Fibroblast of skin of scalp (primary cell): Measurements from ENCODE around the gene PCDHA12.
"Not testable (repeated sequence)": the region's sequence is repeated elsewhere in the genome, so short reads cannot be mapped to it uniquely, and the experiment has no call there.

ENCODE experiments used
- DNase-seq: peaks from one replicate; pipeline ENCODE4 v3.0.0-alpha.2; 2013

PCDHA12 gene

DNA sequence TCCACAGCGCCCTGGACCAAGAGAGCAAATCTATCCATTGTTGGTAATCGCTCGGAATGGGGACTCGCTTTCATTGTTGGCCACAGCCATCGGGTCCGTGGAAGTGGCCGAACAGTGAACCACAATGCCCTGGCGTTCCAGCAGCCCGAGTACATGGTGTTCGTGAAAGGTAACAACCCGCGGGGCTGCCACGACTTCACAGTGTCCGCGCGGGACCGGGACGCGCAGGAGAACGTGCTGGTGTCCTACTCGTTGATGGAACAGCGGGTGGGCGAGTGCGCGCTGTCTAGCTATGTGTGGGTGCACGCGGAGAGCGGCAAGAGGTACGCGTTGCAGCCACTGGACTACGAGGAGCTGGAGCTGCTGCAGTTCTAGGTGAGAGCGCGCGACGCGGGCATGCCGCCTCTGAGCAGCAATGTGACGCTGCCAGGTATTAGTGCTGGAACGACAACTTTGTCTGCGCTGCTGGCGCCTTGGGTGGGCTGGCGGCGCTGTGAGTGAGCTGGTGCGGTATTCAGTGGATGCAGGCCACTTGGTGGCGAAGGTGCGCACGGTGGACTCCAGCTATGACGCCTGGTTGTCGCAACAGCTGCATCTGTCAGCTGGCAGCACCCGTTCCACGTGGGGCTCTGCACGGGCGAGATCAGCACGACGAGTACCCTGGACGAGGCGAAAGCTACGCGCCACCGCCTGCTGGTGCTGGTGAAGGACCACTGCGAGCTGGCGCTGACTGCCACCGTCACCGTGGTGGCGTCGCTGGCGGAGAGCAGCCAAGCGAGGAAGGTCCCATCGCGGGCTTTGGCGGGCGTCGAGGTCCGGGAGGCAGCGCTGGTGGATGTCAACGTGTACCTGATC lies 12.4 kb upstream of the PCDHA12 start:
- DNase-seq: no peak

DNA sequence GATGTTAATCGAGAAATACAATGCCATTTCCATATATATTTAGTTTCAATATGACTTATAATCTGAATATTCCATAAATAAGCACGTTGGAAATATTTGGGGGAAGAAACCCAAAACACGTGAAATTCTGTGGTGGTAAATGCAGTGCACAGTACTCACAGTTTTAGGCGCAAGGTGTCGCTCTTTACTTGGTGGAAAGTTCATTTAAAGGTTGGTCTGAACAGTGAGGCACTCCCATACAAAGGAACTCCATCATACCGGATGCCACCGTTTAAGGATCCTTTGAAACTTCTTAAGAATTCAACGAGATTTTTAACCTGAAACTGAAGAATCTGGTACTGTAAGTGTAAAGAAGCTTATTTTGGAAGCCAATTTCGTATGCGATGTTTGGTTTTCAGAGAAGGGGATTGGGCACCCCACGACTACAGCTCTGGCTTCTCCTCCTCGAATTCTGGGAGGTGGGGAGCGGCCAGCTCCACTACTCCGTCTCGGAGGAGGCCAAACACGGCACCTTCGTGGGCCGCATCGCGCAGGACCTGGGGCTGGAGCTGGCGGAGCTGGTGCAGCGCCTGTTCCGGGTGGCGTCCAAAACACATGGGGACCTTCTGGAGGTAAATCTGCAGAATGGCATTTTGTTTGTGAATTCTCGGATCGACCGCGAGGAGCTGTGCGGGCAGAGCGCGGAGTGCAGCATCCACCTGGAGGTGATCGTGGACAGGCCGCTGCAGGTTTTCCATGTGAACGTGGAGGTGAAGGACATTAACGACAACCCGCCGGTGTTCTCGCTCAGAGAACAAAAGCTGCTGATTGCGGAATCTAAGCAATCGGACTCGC lies 6.2 kb upstream of the PCDHA12 start, which contains the start of gene PCDHA11:
Gene PCDHA11 (plus strand): TSS at position 237 of the 834 bp plus-strand sequence. CDS start 147 bp downstream, at position 384.
- DNase-seq: peak; percentile 4

DNA sequence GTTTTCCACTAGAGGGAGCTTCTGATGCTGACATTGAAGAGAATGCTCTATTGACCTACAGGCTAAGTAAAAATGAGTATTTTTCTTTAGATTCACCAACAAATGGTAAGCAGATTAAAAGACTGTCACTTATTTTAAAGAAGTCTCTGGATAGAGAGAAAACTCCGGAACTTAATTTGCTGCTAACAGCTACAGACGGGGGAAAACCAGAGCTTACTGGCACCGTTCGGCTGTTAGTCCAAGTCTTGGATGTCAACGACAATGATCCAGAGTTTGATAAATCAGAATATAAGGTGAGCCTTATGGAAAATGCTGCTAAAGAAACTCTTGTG lies 5.6 kb upstream of the PCDHA12 start:
- no peak for DNase-seq

DNA sequence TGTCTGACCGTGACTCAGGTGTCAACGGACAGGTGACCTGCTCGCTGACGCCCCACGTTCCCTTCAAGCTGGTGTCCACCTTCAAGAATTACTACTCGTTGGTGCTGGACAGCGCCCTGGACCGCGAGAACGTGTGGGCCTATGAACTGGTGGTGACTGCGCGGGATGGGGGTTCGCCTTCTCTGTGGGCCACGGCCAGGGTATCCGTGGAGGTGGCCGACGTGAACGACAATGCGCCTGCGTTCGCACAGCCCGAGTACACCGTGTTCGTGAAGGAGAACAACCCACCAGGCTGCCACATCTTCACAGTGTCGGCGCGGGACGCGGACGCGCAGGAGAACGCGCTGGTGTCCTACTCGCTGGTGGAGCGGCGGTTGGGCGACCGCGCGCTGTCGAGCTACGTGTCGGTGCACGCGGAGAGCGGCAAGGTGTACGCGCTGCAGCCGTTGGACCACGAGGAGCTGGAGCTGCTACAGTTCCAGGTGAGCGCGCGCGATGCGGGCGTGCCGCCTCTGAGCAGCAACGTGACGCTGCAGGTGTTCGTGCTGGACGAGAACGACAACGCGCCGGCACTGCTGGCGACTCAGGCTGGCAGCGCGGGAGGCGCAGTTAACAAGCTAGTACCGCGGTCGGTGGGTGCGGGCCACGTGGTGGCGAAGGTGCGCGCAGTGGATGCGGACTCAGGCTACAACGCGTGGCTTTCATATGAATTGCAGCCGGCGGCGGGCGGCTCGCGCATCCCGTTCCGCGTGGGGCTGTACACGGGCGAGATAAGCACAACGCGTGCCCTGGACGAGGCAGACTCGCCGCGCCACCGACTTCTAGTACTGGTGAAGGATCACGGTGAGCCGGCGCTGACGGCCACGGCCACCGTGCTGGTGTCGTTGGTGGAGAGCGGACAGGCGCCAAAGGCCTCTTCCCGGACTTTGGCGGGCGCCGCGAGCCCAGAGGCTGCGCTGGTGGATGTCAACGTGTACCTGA lies 4.6 kb upstream of the PCDHA12 start:
- DNase-seq: no peak

DNA sequence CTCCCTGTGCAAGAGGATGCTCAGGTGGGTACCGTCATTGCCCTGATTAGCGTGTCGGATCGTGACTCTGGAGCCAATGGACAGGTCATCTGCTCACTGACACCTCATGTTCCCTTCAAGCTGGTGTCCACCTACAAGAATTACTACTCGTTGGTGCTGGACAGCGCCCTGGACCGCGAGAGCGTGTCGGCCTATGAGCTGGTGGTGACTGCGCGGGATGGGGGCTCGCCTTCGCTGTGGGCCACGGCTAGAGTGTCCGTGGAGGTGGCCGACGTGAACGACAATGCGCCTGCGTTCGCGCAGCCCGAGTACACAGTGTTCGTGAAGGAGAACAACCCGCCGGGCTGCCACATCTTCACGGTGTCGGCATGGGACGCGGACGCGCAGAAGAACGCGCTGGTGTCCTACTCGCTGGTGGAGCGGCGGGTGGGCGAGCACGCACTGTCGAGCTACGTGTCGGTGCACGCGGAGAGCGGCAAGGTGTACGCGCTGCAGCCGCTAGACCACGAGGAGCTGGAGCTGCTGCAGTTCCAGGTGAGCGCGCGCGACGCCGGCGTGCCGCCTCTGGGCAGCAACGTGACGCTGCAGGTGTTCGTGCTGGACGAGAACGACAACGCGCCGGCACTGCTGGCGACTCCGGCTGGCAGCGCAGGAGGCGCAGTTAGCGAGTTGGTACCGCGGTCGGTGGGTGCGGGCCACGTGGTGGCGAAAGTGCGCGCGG lies 1.6 kb downstream of the PCDHA12 start:
- not testable (repeated sequence) for DNase-seq

DNA sequence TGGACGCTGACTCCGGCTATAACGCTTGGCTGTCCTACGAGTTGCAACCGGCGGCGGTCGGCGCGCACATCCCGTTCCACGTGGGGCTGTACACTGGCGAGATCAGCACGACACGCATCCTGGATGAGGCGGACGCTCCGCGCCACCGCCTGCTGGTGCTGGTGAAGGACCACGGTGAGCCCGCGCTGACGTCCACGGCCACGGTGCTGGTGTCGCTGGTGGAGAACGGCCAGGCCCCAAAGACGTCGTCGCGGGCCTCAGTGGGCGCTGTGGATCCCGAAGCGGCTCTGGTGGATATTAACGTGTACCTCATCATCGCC lies 2.1 kb downstream of the PCDHA12 start:
- DNase-seq: no peak

DNA sequence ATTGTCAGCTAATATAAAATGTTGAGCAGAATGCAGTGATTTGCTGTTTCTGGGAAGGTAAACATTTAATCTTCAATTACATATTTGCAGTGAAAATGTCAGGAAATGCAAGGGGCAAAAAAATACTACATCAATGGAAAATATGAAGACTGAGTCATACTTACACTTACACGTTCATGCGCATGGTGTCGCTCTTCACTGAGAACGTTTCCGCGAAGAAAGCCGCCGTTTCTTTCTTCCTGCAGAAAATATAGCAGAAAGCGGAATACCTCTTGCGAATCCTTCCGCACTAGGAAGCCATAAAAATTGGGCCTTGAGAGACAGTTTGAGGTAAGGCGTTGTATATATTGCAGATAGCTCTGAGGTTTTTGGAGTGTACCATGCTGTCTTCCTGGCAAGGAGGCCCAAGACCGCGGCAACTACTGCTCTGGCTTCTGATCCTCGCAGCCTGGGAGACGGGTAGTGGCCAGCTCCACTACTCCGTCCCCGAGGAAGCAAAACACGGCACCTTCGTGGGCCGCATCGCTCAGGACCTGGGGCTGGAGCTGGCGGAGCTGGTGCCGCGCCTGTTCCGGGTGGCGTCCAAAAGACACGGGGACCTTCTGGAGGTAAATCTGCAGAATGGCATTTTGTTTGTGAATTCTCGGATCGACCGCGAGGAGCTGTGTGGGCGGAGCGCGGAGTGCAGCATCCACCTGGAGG lies 6.9 kb downstream of the PCDHA12 start, which contains the start of gene PCDHA13:
Gene PCDHA13 (plus strand): TSS at position 236 of the 702 bp plus-strand sequence. CDS start 145 bp downstream, at position 381.
- no peak for DNase-seq

DNA sequence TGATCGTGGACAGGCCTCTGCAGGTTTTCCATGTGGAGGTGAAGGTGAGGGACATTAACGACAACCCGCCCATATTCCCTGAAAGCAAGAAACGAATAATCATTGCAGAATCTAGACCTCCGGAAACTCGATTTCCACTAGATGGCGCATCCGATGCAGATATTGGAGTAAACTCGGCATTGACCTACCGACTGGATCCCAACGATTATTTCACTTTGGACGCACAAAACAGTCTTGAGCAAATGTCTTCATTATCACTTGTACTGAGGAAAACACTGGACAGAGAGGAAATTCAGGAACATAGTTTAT lies 7.4 kb downstream of the PCDHA12 start:
- DNase-seq: peak; percentile 5

DNA sequence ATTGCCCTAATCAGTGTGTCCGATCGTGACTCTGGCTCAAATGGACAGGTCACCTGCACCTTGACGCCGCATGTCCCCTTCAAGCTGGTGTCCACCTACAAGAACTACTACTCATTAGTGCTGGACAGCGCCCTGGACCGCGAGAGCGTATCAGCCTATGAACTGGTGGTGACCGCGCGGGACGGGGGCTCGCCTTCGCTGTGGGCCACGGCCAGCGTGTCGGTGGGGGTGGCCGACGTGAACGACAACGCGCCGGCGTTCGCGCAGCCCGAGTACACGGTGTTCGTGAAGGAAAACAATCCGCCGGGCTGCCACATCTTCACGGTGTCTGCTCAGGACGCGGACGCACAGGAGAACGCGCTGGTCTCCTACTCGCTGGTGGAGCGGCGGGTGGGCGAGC lies 8.3 kb downstream of the PCDHA12 start:
- no peak for DNase-seq

DNA sequence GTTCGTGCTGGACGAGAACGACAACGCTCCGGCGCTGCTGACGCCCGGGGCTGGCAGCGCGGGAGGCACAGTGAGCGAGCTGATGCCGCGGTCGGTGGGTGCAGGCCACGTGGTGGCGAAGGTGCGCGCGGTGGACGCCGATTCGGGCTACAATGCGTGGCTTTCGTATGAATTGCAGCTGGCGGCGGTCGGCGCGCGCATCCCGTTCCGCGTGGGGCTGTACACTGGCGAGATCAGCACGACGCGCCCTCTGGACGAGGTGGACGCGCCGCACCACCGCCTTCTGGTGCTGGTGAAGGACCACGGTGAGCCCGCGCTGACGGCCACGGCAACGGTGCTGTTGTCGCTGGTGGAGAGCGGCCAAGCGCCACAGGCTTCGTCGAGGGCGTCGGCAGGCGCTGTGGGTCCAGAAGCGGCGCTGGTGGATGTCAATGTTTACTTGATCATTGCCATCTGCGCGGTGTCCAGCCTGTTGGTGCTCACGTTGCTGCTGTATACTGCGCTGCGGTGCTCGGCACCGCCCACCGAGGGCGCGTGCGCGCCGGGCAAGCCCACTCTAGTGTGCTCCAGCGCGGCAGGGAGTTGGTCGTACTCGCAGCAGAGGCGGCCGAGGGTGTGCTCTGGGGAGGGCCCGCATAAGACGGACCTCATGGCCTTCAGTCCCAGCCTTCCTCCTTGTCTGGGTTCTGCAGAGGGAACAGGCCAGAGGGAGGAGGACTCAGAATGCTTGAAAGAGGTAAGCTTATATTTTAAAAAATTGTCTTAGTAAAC lies 9.0 kb downstream of the PCDHA12 start:
- DNase-seq: no peak

DNA sequence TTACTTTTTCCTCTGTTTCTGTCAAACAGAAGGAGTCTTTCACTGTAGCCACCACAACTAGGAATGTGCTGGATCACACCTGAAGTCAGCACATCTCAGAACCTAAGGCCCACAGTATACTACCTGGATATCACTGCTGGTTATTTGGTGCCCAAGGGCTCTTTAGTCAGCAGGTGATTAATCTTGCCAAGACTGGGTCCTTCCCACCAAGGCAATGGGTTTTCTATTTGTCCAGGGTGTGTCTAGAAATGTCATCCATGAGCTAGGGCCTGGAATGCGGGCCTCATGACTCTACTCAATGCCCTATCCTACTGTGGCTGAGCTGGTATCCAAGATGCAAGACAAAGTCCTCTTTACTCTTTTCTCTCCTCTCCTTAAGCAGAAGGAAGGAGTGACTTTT lies 41.2 kb downstream of the PCDHA12 start:
- no peak for DNase-seq

DNA sequence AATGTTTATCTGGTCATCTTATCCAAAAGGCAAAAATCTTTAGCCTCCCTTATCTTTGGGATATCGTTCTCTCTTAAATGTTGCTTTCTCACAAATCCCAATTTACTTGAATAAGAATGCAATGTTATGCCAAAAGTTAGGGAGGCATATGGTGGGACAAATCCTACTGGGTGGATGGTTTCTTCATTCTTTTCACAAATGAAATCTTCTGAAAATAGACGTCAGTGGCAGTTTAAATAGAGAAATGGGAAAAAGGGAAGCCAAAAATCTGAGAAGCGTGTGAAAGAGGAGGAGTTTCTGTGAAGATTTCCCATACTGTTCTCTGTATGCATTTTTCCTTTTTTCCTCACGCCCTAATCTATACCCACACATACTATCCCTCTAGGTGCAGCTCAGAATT lies 48.5 kb downstream of the PCDHA12 start:
- no peak for DNase-seq

DNA sequence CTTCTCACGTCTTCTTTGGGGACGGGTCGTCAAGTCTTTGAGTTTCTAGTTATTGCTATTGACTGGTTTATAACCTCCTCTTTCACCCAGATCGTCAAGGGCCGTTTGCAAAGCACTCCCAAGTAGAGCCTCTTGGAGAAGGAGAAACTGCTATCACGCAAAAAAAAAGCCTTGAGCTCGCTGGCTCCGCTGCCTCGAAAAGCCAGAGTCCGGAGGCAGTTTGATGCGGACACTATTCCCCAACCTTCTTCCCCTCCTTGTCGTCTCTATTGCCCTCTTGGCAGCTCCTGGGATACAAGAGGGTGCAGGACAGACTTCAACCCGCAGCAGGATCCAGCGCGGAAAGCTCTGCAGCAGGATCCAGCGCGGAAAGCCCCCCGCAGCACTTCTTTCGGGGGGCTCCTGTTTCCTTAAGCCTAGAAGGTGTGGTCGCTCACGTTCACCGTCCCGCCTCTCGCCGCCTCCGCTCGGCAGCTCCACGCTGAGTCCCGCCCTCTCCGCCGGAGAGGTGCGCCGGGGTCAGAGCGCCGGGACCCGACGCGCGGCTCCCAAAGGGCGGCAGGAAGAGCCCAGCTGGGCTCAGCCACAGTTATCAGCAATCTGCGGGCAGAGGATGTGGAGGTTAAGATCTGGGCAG lies 50.8 kb downstream of the PCDHA12 start, which contains the start of gene PCDHAC1:
Gene PCDHAC1 (plus strand): TSS at position 494 of the 637 bp plus-strand sequence. CDS start 594 bp downstream, outside the sequence.
- DNase-seq: no peak

DNA sequence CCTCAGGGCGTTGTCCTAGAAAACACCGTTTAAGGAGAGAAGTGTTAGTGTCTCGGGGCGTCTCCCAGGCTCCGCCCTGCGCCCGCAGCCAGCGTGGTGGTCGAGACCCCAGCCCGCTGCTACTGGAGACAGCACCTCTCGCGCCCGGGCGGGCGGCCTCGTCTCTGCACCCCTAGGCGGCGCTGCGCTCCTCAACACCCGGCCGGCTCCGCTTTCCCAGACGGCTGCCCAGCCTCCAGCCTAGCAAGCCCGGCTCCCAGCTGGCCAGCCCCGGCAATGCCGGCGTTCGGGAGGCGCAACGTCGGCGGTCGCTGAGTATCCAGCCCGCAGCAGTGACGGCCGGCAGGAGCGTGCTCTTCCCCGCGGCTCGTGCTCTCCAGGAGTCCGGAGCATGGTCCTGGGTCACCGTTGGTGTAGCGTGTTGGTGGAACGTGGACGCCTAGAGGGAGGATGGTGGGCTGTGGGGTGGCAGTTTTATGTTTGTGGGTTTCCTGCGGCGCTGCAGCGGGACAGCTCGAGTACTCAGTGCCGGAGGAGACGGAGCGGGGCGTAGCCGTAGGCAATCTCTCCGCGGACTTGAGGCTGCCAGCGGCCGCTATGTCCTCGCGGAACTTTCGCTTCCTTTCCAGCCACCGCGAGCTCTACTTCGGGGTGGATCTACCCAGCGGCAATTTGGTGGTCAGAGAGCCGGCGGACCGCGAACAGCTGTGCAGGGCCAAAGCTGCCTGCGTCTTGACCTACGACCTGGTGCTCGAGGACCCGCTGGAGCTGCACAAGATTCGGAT lies 51.5 kb downstream of the PCDHA12 start:
- DNase-seq: peak; percentile 59

DNA sequence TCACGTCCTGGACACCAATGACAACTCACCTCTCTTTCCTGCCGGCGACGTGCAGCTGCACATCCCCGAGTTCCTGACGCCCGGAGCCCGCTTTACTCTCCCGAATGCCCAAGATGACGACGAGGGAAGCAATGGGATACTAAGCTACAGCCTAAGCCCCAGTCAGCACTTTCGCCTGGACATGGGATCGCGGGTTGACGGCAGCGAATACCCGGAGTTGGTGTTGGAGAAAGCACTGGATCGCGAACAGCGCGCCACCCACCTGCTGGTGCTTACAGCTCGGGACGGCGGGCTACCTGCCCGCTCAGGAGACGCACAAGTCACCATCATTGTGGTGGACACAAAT lies 52.1 kb downstream of the PCDHA12 start:
- DNase-seq: no peak
